Left cardiac atrium (tissue), 4 donors: ENCODE results near the gene ZBTB16. TPM values are rescaled to one million over a fixed set of nuclear protein-coding genes. Genes with fewer than 3 reads are reported as not detected.
A peak's percentile ranks its signal among the peaks of the same experiment; 100 is the strongest.

Source experiments
- ATAC-seq, 2 donors: fragments of 200-7000 bp; cut with Tn5 transposase; one replicate each; pipeline ENCODE4 v1.9.1; 2020; ENCODE audit warnings: mild to moderate bottlenecking in 2 of 2, moderate library complexity in 2 of 2
- DNase-seq: peaks from one replicate; pipeline ENCODE4 v3.0.0-alpha.2; 2020
- intact Hi-C, 2 donors: fragments of 100-400 bp; cut with DNase I; formaldehyde crosslinking; loops; one replicate each; pipeline versions ENCODE4 v1.14.1 to v1.15.1; 2022 to 2023
- total RNA-seq, 2 donors: library from RNA; stranded (reverse); fragmentation: NEBNext Ultra II Directional; extraction: Animal tissue kit (Norgen Biotek cat#: 25700); gene quantifications; one replicate each; pipeline ENCODE4 v1.2.1, GENCODE V29; 2021
- donor health status: DM: no; HTN: yes; CAD: no.
- donor health status: DM: no; HTN: yes; CAD: no; lungs with severe emphysema.
- donor health status: DM: yes; HTN: yes; CAD: no.
- donor health status: Dilated cardiomyopathy.

The ZBTB16 gene
- total RNA-seq, 2 donors from 2014 or later = 65.2 to 79.5 TPM

GRCh38 chr11:114283422-114283821 lies 223.9 kb downstream of the ZBTB16 start:
- ATAC-seq = no peak
- intact Hi-C loops = loop anchor here in 1 of 2 donors (5.0 to 10.0 kb wide), 2 partner anchors 121 to 479 kb away; partner anchors contain the start of genes C11orf71 and RBM7

GRCh38 chr11:114284021-114284420 lies 224.5 kb downstream of the ZBTB16 start:
- intact Hi-C loops = loop anchor here in 1 of 2 donors (5.0 to 10.0 kb wide), 2 partner anchors 121 to 478 kb away; partner anchors contain the start of genes C11orf71 and RBM7
- DNase-seq (peak; percentile 60), ATAC-seq (peak; percentile 11 to 16)

More at GRCh38 chr11:114283422-114283821, 223.9 kb downstream of the ZBTB16 start:
- DNase-seq = no peak

- no peak for DNase-seq
- ATAC-seq = no peak
- intact Hi-C loops = loop anchor here in 1 of 2 donors (5.0 to 10.0 kb wide), 2 partner anchors 120 to 477 kb away; partner anchors contain the start of genes C11orf71 and RBM7
These were observed 225.4 kb downstream of the ZBTB16 start for GRCh38 chr11:114284914-114285313.

- intact Hi-C loops = loop anchor here in 1 of 2 donors (10.0 kb wide), 1 partner anchor 119 kb away; the partner anchor contains the start of genes C11orf71 and RBM7
- ATAC-seq (peak in 1 of 2 donors; percentile 22), DNase-seq (no peak)
These were observed 226.1 kb downstream of the ZBTB16 start for GRCh38 chr11:114285599-114285998.

- DNase-seq = no peak
- intact Hi-C loops = loop anchor here in 1 of 2 donors (10.0 kb wide), 1 partner anchor 119 kb away; the partner anchor contains the start of genes C11orf71 and RBM7
These were observed 226.7 kb downstream of the ZBTB16 start for GRCh38 chr11:114286229-114286628.

GRCh38 chr11:114287154-114287553 lies 227.6 kb downstream of the ZBTB16 start:
- ATAC-seq = no peak
- no peak for DNase-seq
- intact Hi-C loops = loop anchor here in 1 of 2 donors (10.0 kb wide), 1 partner anchor 118 kb away; the partner anchor contains the start of genes C11orf71 and RBM7

More at GRCh38 chr11:114286229-114286628, 226.7 kb downstream of the ZBTB16 start:
- ATAC-seq = no peak

GRCh38 chr11:114288136-114288535 lies 228.6 kb downstream of the ZBTB16 start:
- ATAC-seq = no peak
- intact Hi-C loops = loop anchor here in 1 of 2 donors (10.0 kb wide), 1 partner anchor 117 kb away; the partner anchor contains the start of genes C11orf71 and RBM7
- DNase-seq = no peak

- DNase-seq (no peak), ATAC-seq (no peak)
- intact Hi-C loops = loop anchor here in 1 of 2 donors (10.0 kb wide), 1 partner anchor 115 kb away; the partner anchor contains the start of genes C11orf71 and RBM7
These were observed 230.3 kb downstream of the ZBTB16 start for GRCh38 chr11:114289779-114290178.

- ATAC-seq = no peak
- no peak for DNase-seq
- intact Hi-C loops = no loop called here
These were observed 231.2 kb downstream of the ZBTB16 start for GRCh38 chr11:114290503-114291235.

GRCh38 chr11:114291381-114291780 lies 231.9 kb downstream of the ZBTB16 start:
- no peak for ATAC-seq
- intact Hi-C loops = no loop called here
- DNase-seq = no peak

- intact Hi-C loops = no loop called here
- DNase-seq (no peak), ATAC-seq (no peak)
These were observed 232.6 kb downstream of the ZBTB16 start for GRCh38 chr11:114291842-114292680.

GRCh38 chr11:114293201-114293711 lies 233.7 kb downstream of the ZBTB16 start:
- intact Hi-C loops = no loop called here
- no peak for DNase-seq
- ATAC-seq = no peak

GRCh38 chr11:114295676-114296604 lies 236.4 kb downstream of the ZBTB16 start, which contains the start of gene NNMT:
TSS of gene NNMT (plus strand) at chr11:114296399. CDS start at chr11:114296557, 158 bp downstream.
- intact Hi-C loops = no loop called here

GRCh38 chr11:114296605-114297372 lies 237.3 kb downstream of the ZBTB16 start:
- DNase-seq (no peak), ATAC-seq (peak in 1 of 2 donors; percentile 2)
- intact Hi-C loops = no loop called here

More at GRCh38 chr11:114295676-114296604, 236.4 kb downstream of the ZBTB16 start, which contains the start of gene NNMT:
- DNase-seq (peak; percentile 84), ATAC-seq (peak; percentile 81 to 87)

- intact Hi-C loops = no loop called here
- DNase-seq = no peak
- ATAC-seq = no peak
These were observed 238.5 kb downstream of the ZBTB16 start for GRCh38 chr11:114297806-114298709.

- DNase-seq = no peak
- intact Hi-C loops = no loop called here
These were observed 239.2 kb downstream of the ZBTB16 start for GRCh38 chr11:114298710-114299109.

More at GRCh38 chr11:114298710-114299109, 239.2 kb downstream of the ZBTB16 start:
- ATAC-seq = no peak
